Measurements from ENCODE around the gene COL24A1. TPM values are rescaled to one million over a fixed set of nuclear protein-coding genes. Genes with fewer than 3 reads are reported as not detected.
"Not testable (repeated sequence)": the region's sequence is repeated elsewhere in the genome, so short reads cannot be mapped to it uniquely, and the experiment has no call there.

COL24A1 gene
- total RNA-seq, 2 experiments from 2014 or later = not detected

- no peaks in the 10 kb centered on the region for H3K4me1 Mint-ChIP-seq
- no peak overlapping the region for H3K4me3 Mint-ChIP-seq
- H3K9me3 Mint-ChIP-seq = no peaks in the 10 kb centered on the region
- no peaks in the 10 kb centered on the region for H3K36me3 Mint-ChIP-seq
- H3K27me3 Mint-ChIP-seq = no peaks in the 10 kb centered on the region
- no peak overlapping the region for H3K27ac Mint-ChIP-seq
- POLR2A ChIA-PET = no interaction called here
- no peak for ATAC-seq (ENCODE audit: low read depth)
- DNase-seq = no peak
Observed at GRCh38 chr1:85911742-85912141, 244.8 kb downstream of the COL24A1 start.

GRCh38 chr1:85900921-85901320 is 255.7 kb downstream of the COL24A1 start:
- no peak overlapping the region for H3K27ac Mint-ChIP-seq
- no peak for DNase-seq
- H3K27me3 Mint-ChIP-seq = no peaks in the 10 kb centered on the region
- no peak overlapping the region for H3K4me3 Mint-ChIP-seq
- no peaks in the 10 kb centered on the region for H3K36me3 Mint-ChIP-seq
- H3K9me3 Mint-ChIP-seq = no peaks in the 10 kb centered on the region
- ATAC-seq (ENCODE audit: low read depth) = no peak
- H3K4me1 Mint-ChIP-seq = no peaks in the 10 kb centered on the region
- POLR2A ChIA-PET = no interaction called here

- no peaks in the 10 kb centered on the region for H3K36me3 Mint-ChIP-seq
- H3K27me3 Mint-ChIP-seq = no peaks in the 10 kb centered on the region
- DNase-seq (no peak), ATAC-seq (ENCODE audit: low read depth) (no peak)
- H3K4me1 Mint-ChIP-seq = no peaks in the 10 kb centered on the region
- no peak overlapping the region for H3K27ac Mint-ChIP-seq
- no peak overlapping the region for H3K4me3 Mint-ChIP-seq
- H3K9me3 Mint-ChIP-seq = no peaks in the 10 kb centered on the region
- POLR2A ChIA-PET = no interaction called here
Observed at GRCh38 chr1:85898861-85899260, 257.7 kb downstream of the COL24A1 start.

GRCh38 chr1:85894651-85895050 is 261.9 kb downstream of the COL24A1 start:
- POLR2A ChIA-PET = no interaction called here
- no peak for DNase-seq
- no peak overlapping the region for H3K4me3 Mint-ChIP-seq

GRCh38 chr1:85892366-85892765 is 264.2 kb downstream of the COL24A1 start:
- no peaks in the 10 kb centered on the region for H3K27me3 Mint-ChIP-seq
- ATAC-seq (ENCODE audit: low read depth) = no peak

More at GRCh38 chr1:85894651-85895050, 261.9 kb downstream of the COL24A1 start:
- Mint-ChIP-seq H3K27me3 (no peaks in the 10 kb centered on the region), H3K9me3 (no peaks in the 10 kb centered on the region), H3K36me3 (no peaks in the 10 kb centered on the region), H3K4me1 (no peaks in the 10 kb centered on the region), H3K27ac (no peak overlapping the region)
- no peak for ATAC-seq (ENCODE audit: low read depth)

GRCh38 chr1:85889870-85890269 is 266.7 kb downstream of the COL24A1 start:
- POLR2A ChIA-PET = no interaction called here
- Mint-ChIP-seq H3K27ac (no peak overlapping the region), H3K27me3 (no peaks in the 10 kb centered on the region), H3K9me3 (no peaks in the 10 kb centered on the region), H3K4me1 (no peaks in the 10 kb centered on the region), H3K4me3 (no peak overlapping the region), H3K36me3 (no peaks in the 10 kb centered on the region)
- no peak for DNase-seq
- ATAC-seq (ENCODE audit: low read depth) = no peak

More at GRCh38 chr1:85892366-85892765, 264.2 kb downstream of the COL24A1 start:
- Mint-ChIP-seq H3K4me1 (no peaks in the 10 kb centered on the region), H3K36me3 (no peaks in the 10 kb centered on the region), H3K4me3 (no peak overlapping the region), H3K9me3 (no peaks in the 10 kb centered on the region), H3K27ac (no peak overlapping the region)
- POLR2A ChIA-PET = no interaction called here
- DNase-seq = no peak

- DNase-seq (no peak), ATAC-seq (ENCODE audit: low read depth) (no peak)
- Mint-ChIP-seq H3K4me1 (no peaks in the 10 kb centered on the region), H3K27ac (no peak overlapping the region), H3K27me3 (no peaks in the 10 kb centered on the region), H3K4me3 (no peak overlapping the region), H3K36me3 (no peaks in the 10 kb centered on the region), H3K9me3 (no peaks in the 10 kb centered on the region)
- POLR2A ChIA-PET = no interaction called here
Observed at GRCh38 chr1:85888921-85889320, 267.7 kb downstream of the COL24A1 start.

GRCh38 chr1:85884372-85885035 is 272.1 kb downstream of the COL24A1 start:
- ATAC-seq (ENCODE audit: low read depth) (no peak), DNase-seq (no peak)
- Mint-ChIP-seq H3K9me3 (no peaks in the 10 kb centered on the region), H3K4me1 (no peaks in the 10 kb centered on the region), H3K27me3 (no peaks in the 10 kb centered on the region), H3K27ac (no peak overlapping the region), H3K4me3 (no peak overlapping the region), H3K36me3 (no peaks in the 10 kb centered on the region)
- POLR2A ChIA-PET = no interaction called here

- DNase-seq (no peak), ATAC-seq (ENCODE audit: low read depth) (no peak)
- Mint-ChIP-seq H3K27ac (no peak overlapping the region), H3K9me3 (no peaks in the 10 kb centered on the region), H3K27me3 (no peaks in the 10 kb centered on the region), H3K36me3 (no peaks in the 10 kb centered on the region), H3K4me1 (no peaks in the 10 kb centered on the region), H3K4me3 (no peak overlapping the region)
- POLR2A ChIA-PET = no interaction called here
Observed at GRCh38 chr1:85867189-85867588, 289.4 kb downstream of the COL24A1 start.

GRCh38 chr1:85865213-85865612 is 291.4 kb downstream of the COL24A1 start:
- no peak for ATAC-seq (ENCODE audit: low read depth)
- Mint-ChIP-seq H3K27ac (no peak overlapping the region), H3K36me3 (no peaks in the 10 kb centered on the region), H3K4me1 (no peaks in the 10 kb centered on the region), H3K27me3 (no peaks in the 10 kb centered on the region), H3K4me3 (no peak overlapping the region), H3K9me3 (no peaks in the 10 kb centered on the region)
- DNase-seq = no peak
- POLR2A ChIA-PET = no interaction called here

GRCh38 chr1:85864727-85865126 is 291.8 kb downstream of the COL24A1 start:
- Mint-ChIP-seq H3K36me3 (no peaks in the 10 kb centered on the region), H3K27ac (no peak overlapping the region), H3K4me3 (no peak overlapping the region), H3K27me3 (no peaks in the 10 kb centered on the region), H3K9me3 (no peaks in the 10 kb centered on the region), H3K4me1 (no peaks in the 10 kb centered on the region)
- ATAC-seq (ENCODE audit: low read depth) = no peak
- DNase-seq = no peak
- POLR2A ChIA-PET = no interaction called here

- H3K36me3 Mint-ChIP-seq; ATAC-seq (ENCODE audit: low read depth); H3K4me3 Mint-ChIP-seq; POLR2A ChIA-PET; H3K9me3 Mint-ChIP-seq; DNase-seq; H3K27me3 Mint-ChIP-seq; H3K4me1 Mint-ChIP-seq; H3K27ac Mint-ChIP-seq: not testable (repeated sequence)
Observed at GRCh38 chr1:85863639-85864038, 292.9 kb downstream of the COL24A1 start.

- no peak for ATAC-seq (ENCODE audit: low read depth)
Observed at GRCh38 chr1:85862456-85862855, 294.1 kb downstream of the COL24A1 start.

GRCh38 chr1:85857991-85858390 is 298.6 kb downstream of the COL24A1 start:
- POLR2A ChIA-PET = no interaction called here
- Mint-ChIP-seq H3K27me3 (peaks cover 6% of the 10 kb centered on the region), H3K4me1 (no peaks in the 10 kb centered on the region), H3K36me3 (no peaks in the 10 kb centered on the region), H3K27ac (no peak overlapping the region), H3K4me3 (no peak overlapping the region), H3K9me3 (no peaks in the 10 kb centered on the region)
- DNase-seq (no peak), ATAC-seq (ENCODE audit: low read depth) (no peak)

More at GRCh38 chr1:85862456-85862855, 294.1 kb downstream of the COL24A1 start:
- Mint-ChIP-seq H3K36me3 (no peaks in the 10 kb centered on the region), H3K27ac (no peak overlapping the region), H3K4me1 (no peaks in the 10 kb centered on the region), H3K27me3 (no peaks in the 10 kb centered on the region), H3K4me3 (no peak overlapping the region), H3K9me3 (no peaks in the 10 kb centered on the region)
- no peak for DNase-seq
- POLR2A ChIA-PET = no interaction called here

- Mint-ChIP-seq H3K36me3 (no peaks in the 10 kb centered on the region), H3K27me3 (no peaks in the 10 kb centered on the region)
Observed at GRCh38 chr1:85850238-85850637, 306.3 kb downstream of the COL24A1 start.

More at GRCh38 chr1:85850238-85850637, 306.3 kb downstream of the COL24A1 start:
- Mint-ChIP-seq H3K4me3 (no peak overlapping the region), H3K27ac (no peak overlapping the region), H3K4me1 (no peaks in the 10 kb centered on the region), H3K9me3 (no peaks in the 10 kb centered on the region)
- POLR2A ChIA-PET = no interaction called here
- DNase-seq = no peak
- no peak for ATAC-seq (ENCODE audit: low read depth)

Measured in activated naive CD8-positive, alpha-beta T cell treated with anti-CD3 and anti-CD28 coated beads, Interleukin-2, amount 10 ng/mL, durations not matched to agents 7 days and 5 days (primary cell).